HG03520 (cell line): Measurements from ENCODE around the gene DLK1.

ENCODE experiments used
- ATAC-seq: cut with Tn5 transposase; IDR thresholded peaks from one replicate; pipeline ENCODE4 v1.9.1; 2021; ENCODE audit warnings: mild to moderate bottlenecking, moderate library complexity; ENCODE audit not compliant: unreplicated experiment

DLK1 gene

DNA sequence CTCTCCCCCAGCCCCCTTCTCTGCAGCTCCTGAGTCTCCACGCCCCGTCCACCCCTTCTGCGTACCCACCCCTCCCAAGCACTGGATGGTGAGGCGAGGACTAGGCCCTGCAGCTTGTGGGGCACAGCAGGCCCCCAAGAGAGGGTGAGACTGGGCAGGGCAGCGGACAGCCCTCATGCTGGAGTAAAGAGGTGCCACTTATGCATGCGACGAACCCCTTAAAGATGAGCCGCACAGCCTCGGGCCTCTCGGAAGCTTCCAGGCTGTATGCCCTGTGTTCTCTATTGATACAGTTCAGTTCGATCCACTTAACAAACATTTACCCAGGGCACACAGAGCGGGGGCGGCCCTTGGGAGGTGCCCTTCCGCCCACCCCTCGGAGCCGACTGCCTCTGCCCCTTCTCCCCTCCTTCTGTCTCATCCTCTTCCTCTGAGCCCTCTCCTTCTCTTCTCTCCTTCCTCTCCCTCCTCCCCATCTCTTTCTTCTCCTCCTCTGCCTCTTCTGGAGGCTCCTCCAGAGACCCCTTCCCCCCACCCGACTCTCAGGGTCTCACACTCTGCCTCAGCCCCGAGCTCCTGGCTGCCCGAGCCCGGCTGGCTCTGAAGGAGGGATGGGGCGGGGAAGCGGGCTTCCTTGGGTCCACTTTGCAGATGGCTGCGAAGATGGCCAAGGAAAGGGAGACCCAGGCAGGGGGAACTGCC, 32.7 kb upstream of the DLK1 start:
- no peak for ATAC-seq

DNA sequence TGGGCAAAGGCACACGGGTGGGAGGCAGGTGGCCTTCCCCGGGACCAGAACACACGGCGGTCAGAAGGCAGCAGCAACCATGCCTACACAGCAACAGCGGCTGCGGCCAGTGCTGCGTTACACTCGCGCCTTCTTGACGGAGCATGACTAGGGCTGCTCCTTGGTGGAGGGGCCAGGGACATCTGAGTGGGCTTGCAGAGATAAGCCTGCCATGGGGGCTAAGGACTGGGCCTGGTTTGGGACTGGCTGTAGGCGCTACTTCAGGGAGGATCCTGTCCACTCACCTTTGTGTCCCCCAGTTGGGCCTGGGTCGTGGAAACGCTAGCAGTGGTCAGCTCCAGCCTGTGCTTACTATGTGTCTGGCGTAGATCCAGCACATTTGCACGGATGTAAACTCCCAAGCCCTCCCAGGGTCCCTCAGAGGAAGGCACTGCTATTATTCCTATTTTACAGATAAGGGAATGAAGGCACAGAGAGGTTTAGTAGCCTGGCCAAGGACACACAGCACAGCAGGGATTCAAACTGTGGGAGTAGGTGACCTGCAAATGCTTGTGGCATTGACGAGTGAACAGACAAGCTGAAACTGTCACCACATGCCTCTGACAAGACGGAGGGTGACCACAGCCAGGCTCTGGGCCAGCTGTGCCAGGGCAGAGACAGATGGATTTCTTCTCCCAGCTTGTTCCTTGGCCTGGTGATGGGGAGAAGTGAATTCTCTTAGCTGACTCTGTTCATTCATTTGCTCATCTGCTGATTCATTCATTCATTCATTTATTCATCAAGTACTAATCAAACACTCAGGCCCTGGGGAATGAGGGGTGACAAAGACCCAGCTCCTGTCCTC, 31.9 kb upstream of the DLK1 start:
- no peak for ATAC-seq

DNA sequence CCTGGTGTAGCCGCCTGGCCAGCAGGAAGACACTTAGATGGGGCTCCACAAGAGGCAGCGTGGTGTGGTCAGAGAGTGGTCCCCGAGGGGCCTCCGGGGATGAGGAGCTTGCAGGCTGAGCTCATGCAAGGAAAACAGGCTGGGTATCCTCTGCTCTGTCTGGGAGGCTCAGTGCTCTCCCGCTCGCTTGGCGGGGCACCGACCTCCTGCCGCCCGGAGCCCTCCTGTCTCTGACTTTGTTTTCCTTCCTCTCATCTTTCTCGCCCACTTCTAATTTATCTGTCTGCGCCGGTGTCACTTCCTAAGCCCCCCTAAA, 31.3 kb upstream of the DLK1 start:
- ATAC-seq, result no peak

DNA sequence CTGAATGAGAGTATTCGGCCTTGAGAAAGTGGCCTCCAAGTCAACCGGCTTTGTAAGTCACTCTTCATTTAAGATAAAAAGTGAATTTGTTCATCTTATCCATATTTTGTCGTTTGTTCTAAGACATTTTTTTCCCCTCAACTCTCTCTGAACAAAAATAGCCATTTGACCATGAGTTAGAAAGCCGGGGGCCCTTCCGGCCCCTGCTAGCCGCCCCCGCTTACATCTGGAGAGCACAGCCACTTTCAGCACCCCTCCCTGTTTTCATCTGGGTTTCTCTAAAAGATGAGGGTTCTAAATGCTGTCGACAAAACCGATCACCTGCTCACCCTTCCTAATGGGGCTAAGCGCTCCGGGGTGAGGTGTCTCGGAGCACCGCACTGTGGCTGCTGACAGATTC, 30.7 kb upstream of the DLK1 start:
- ATAC-seq, result no peak

DNA sequence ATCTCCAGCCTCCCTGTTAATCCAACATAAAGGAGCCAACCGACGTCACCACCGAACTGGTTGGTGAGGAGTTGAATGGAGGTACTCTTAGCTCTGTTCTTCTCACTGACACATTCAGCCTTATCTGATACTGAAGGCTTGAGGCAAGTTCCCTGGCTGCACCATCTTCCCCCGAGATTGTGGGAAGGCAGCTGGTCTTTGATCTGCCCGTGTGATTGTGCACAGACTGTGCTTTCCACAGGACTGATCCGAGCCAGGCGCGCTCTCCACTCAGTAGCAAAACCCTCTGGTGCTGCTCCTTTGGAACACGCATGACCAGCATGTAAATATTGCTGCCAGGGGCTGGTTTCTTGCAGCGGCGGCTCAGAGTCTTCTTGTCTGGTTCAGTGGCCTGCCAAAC, 30.1 kb upstream of the DLK1 start:
- no peak for ATAC-seq

GRCh38 chr14:100698066-100698465, 28.6 kb upstream of the DLK1 start:
- ATAC-seq, result no peak

GRCh38 chr14:100698666-100699448, 27.8 kb upstream of the DLK1 start:
- ATAC-seq, result no peak

DNA sequence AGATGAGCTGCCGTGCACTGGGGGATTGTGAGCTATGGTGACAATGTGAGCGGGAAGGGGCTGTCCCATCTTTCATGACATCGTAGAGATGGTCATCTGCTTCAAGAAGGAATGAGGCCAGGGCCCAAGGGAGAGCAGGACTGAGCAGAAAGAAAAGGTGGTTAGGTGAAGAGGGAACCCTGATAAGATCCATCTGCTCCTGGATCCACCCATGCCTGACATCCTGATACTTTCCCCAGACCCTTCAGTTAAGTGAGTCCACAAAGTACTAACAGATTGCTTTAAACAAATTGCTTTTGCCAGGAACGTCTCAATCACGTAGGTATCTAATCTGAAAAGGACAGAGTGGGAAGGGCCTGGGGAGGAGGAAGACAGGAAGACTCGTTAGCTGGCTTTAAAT, 25.4 kb upstream of the DLK1 start:
- no peak for ATAC-seq

GRCh38 chr14:100702590-100702989, 24.1 kb upstream of the DLK1 start:
- no peak for ATAC-seq

GRCh38 chr14:100703386-100704220, 23.1 kb upstream of the DLK1 start:
- ATAC-seq, result no peak

GRCh38 chr14:100706200-100706599, 20.5 kb upstream of the DLK1 start:
- no peak for ATAC-seq

GRCh38 chr14:100706860-100707259, 19.8 kb upstream of the DLK1 start:
- ATAC-seq, result no peak

DNA sequence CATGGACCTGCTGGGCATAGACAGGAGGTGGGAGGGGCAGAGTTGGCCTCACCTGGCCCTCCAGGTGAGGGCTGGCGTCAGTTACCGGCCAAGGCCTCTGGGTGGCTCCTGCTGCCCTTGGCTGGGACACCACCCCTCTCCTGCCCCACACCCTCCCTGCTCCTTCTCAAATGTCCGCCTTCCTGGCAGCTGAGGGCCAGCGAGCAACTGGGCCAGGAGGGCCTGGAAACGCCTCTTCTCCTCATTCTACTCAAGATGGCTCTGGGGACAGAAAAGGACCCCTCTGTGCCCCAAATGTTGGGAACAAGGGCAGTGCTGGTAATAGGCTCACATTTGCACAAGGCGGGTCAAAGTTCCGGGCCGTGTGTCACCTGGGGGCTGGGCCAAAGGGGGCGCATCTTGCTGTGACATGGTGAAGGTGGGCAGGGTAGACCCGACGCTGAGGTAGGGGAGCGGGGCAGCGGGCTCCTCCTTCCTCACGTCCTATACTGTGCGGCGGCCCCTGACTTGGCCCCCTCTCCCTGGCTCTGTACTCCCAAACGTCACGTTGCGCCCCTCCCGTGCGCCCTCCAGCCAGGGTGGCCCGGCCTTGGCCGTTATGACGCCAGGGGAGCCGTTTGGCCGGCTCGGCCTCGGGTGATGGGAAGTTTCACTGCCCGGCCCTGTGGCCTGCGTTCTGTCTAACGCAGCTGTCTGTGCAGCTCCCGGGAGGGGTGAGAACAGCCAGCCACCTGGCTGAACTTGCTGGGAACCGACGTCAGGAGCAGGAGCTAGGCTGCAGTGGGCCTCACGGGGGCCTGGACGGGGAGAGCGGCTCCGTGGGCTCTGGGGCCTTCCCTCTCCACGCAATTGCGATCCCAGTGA, 18.0 kb upstream of the DLK1 start:
- no peak for ATAC-seq

DNA sequence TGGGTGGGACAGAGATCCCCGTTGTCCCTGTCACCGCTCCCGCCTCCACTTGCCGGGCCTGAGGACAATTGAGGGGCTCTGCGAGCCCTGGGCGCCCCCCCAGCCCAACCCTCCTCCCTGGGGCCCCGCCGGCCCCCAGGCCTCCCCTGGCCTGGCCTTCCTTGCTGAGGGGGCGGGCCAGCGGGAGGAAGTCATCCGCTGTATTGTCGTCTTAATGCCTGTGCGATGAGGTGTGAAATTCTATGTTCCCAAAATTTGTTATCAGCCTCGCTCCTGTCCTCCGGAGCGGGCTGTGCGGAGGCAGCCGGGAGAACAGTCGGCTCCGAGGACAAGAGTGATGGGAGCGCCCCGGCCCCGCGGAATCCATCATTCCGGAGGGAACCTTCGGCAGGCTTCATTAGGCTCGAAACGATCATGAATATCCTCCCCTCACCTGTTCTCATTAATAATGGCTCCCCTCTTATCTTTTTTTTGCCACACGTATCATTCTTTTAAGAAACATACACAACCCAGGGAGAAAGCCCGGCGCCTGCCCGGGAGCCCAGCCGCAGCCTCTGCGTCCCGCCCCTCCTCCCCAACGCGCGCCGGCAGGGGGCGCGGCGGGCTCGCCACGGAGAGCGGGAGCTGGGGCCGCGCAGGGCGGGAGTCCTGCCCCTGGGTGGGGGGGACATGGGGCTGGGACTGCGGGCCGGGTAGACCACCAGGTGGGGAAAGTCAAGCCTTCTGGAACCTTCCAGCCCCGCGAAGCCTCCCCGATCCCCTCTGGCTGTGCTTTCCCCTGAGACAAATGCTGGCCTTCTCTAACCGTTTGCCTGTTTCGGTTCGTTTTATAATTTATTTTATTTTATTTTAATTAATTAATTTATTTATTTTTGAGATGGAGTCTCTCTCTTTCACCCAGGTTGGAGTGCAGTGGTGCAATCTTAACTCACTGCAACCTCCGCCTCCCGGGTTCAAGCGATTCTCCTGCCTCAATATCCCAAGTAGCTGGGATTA, 17.1 kb upstream of the DLK1 start:
- no peak for ATAC-seq

- ATAC-seq, result no peak
These were observed 16.3 kb upstream of the DLK1 start for GRCh38 chr14:100710391-100710790.

- no peak for ATAC-seq
These were observed 15.7 kb upstream of the DLK1 start for GRCh38 chr14:100710826-100711462.

DNA sequence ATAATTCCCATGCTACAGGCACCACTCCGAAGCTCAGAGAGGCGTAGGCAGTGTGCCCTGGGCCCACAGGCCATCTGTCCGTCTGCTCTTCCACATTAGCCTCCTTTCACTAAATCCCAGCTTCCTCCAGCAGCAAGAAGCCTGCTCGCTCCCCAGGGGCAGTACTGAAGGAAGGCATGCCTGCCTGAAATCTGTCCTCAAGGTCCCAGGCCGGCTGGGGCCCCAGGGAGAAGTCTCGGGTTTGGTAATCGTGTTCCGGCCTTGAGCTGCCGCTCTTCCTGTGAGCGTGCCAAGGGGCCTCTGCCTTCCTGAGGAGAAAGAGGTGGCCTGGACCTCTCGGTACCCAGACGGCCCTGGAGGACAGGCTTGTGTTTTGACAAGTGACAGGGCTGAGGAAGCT, 15.2 kb upstream of the DLK1 start:
- ATAC-seq, result no peak

GRCh38 chr14:100712490-100712889, 14.2 kb upstream of the DLK1 start:
- ATAC-seq, result no peak
